ENCODE results near the gene ALG13.
"Not testable (repeated sequence)": the region's sequence is repeated elsewhere in the genome, so short reads cannot be mapped to it uniquely, and the experiment has no call there.

The ALG13 gene

DNA sequence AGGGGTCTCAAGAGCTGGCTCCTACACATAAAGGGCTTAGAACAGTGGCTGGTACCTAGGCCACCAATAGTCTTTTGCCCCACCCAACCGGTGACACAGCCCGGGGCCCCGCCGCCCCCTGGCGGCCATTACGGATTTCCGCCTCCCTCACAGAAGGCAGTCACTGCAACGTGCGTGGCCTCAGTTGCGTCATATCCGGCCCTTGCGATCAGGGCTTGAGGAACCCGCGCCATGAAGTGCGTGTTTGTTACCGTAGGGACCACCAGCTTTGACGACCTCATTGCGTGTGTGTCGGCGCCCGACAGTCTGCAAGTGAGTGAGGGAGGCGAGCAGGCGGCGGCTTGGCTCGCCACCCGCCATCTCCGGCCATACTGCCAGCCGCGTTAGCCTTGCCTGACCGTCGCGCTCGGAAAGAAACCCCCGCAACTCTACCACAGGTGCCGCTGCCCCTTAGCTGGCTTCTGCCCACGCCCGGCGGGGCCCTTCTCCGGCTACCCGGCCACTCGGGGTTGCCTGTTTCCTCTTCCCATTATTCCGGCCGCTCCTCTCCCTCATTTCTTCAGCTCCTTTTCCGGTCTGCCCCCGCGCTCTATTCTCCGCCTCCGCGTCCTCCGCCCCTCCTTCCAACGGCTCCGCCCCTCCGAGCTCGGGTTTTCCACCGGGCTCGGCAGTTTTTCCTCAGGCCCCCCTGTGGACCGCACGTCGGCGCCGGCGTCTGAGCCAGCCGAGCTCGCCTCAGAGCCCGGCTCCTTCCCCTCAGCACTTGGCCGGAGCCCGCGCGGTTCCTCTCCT is at the start of gene ALG13:
ALG13 (plus strand) TSS at position 183 of the 792 bp plus-strand sequence; CDS start at position 232, 49 bp downstream.
- DNase-seq (ENCODE audit: low read depth), result peak; percentile 76

- no peak for DNase-seq (ENCODE audit: low read depth)
Measured at GRCh38 chrX:111634823-111635729, 45.9 kb upstream of the ALG13 start.

- no peak for DNase-seq (ENCODE audit: low read depth)
Measured at GRCh38 chrX:111641969-111642368, 39.0 kb upstream of the ALG13 start.

GRCh38 chrX:111645165-111645564 is 35.8 kb upstream of the ALG13 start:
- not testable (repeated sequence) for DNase-seq (ENCODE audit: low read depth)

- no peak for DNase-seq (ENCODE audit: low read depth)
Measured at GRCh38 chrX:111645607-111646006, 35.4 kb upstream of the ALG13 start.

- DNase-seq (ENCODE audit: low read depth), result no peak
Measured at GRCh38 chrX:111646515-111646914, 34.5 kb upstream of the ALG13 start.

- no peak for DNase-seq (ENCODE audit: low read depth)
Measured at GRCh38 chrX:111648802-111649201, 32.2 kb upstream of the ALG13 start.

DNA sequence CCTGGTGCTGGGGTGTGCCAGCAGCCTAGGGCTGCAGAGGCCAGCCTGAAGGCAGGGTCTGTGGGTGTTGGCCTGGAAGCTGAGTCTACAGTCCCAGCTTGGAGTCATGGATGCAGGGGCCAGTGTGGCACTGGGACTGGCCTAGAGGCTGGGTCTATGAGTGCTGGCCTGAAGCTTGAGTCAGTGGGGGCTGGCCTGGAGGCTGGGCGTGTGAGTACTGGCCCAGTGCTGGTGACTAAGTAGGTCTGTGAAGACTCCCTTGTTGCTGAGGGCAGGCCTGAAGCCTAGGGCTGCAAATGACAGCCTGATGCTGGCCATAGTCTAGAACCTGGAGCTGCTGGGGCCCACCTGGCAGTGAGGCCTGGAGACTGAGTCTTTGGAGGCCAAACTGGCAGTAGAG is 31.3 kb upstream of the ALG13 start:
- no peak for DNase-seq (ENCODE audit: low read depth)

DNA sequence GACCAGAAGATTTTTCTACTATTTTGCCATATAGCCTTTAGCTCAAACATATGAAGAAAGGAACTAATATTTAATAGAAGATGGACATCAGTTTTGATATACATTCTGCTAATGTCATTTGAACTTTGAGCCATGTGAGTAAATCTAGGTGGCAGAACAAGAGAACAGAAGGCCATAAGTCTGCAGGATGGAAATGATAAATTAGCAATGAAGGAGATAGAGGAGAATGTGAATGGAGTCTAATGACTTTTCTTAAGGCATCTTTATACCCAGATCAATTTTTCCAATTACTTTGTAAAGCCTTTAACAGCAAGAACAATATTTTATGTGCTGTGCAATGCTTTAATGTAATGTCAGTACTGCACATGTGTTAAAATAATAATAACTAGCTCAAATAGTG is 30.1 kb upstream of the ALG13 start:
- no peak for DNase-seq (ENCODE audit: low read depth)

DNA sequence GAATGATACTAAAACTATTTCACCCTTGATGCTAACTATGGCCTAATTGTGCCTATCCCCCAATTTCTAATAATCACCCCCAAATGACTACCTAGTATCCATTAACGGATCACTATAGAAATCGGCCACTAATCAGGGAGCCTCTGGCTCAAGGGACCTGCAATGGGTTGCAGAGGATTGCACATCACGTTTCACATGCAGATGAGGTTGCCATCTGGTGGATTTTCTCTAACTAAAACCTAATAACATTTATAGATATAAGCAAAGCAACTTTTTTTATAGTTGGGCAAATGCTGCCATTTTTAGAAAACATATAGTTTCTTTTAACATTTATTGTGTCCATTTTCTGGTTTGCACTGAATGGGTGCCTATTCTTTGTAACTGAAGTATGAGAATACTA is 28.3 kb upstream of the ALG13 start:
- DNase-seq (ENCODE audit: low read depth), result no peak

- no peak for DNase-seq (ENCODE audit: low read depth)
Measured at GRCh38 chrX:111661241-111661640, 19.7 kb upstream of the ALG13 start.

DNA sequence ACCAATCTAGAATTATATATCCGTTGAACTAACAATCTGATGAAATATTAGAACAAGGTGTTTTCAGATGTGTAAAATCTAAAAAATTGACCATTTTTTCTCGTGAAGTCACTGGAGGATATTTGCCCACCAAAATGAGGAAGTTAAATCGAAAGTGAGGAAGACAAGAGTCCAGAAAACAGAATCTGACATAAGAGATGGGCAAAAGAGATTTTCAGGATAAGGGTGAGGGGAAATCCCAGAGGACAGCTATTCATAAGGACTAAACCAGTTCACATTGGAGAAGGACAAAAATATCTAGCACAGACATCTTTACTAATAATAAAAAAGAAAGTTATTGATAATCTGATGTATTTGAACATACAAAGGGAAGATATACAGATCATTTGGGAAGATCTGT is 18.7 kb upstream of the ALG13 start:
- DNase-seq (ENCODE audit: low read depth), result no peak

- no peak for DNase-seq (ENCODE audit: low read depth)
Measured at GRCh38 chrX:111671668-111672067, 9.3 kb upstream of the ALG13 start.

DNA sequence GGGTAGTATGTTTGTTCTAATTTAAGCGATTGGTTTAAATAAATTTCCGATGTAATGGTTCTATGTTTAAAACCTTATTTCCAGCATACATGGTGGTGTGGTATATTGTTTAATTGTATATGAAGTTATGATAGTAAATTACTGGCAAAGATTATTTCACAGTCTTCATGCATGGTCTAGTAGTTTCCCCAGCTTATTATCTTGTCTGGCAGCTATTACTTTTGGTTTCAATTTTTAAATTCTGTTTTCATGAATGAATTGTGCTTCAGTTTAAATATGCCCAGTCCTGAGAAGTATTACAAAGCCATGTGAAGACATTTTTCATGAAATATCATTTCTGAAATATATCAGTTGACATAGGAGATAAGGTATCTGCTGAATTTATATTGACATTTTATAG is 6.3 kb downstream of the ALG13 start:
- DNase-seq (ENCODE audit: low read depth), result no peak

DNA sequence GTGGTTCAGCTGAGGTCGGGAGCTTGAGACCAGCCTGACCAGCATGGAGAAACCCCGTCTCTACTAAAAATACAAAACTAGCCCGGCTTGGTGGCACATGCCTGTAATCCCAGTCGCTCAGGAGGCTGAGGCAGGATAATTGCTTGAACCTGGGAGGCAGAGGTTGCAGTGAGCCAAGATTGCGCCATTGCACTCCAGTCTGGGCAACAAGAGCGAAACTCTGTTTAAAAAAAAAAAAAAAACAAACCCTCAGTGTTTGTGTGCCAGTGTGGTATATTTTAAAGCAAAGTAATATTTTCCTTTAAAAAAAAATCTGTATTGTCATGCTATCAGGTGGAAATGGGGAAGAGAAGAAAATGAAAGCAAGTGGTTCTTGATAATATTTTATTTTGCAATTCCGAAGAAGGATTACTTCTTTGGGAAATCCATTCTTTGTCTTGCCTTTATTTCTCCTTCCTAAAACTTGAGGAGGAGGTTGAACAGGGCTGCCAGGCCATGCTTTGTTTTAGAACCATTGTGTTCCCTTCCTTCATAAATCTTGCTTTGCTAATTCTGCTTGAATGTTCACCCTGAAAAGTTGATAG is 14.4 kb downstream of the ALG13 start:
- DNase-seq (ENCODE audit: low read depth), result no peak

- no peak for DNase-seq (ENCODE audit: low read depth)
Measured at GRCh38 chrX:111719426-111720210, 38.6 kb downstream of the ALG13 start.

DNA sequence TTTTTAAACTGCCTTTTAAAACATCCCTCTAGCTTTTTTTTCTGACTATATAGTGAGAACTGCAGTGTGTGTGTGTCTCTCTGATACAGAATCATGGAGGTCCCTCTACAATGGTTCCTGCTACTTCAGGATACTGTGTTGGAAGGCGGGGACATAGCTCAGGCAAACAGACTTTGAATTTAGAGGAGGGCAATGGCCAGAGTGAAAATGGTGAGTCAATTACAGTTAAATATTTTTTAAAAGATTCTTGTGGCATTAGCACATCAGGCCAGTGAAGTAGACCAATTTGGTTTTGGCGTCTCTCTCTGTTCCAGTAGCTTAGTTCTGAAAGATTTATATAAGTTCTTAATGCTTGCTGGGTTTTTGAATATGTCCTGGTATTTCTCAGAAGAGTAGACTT is 47.1 kb downstream of the ALG13 start:
- DNase-seq (ENCODE audit: low read depth), result no peak

- no peak for DNase-seq (ENCODE audit: low read depth)
Measured at GRCh38 chrX:111731351-111731750, 50.4 kb downstream of the ALG13 start.

DNA sequence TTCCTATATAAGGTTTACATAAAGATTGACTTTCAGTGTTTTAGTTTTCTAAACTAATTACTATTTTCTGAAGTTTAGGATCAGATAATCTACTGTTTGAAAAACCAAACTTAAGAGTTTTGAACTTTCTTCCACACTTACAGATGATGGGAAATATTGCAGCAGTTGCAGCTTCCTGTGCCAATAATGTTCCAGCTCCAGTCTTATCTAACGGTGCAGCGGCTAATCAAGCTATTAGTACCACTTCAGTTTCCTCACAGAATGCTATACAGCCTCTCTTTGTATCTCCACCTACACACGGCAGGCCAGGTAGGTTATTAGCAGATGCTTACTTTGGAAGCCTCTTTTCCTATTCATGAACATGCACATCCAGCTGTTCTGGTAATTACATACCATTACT is 55.6 kb downstream of the ALG13 start:
- DNase-seq (ENCODE audit: low read depth), result no peak

GRCh38 chrX:111742018-111742417 is 61.0 kb downstream of the ALG13 start:
- no peak for DNase-seq (ENCODE audit: low read depth)

- DNase-seq (ENCODE audit: low read depth), result no peak
Measured at GRCh38 chrX:111743316-111743715, 62.3 kb downstream of the ALG13 start.

DNA sequence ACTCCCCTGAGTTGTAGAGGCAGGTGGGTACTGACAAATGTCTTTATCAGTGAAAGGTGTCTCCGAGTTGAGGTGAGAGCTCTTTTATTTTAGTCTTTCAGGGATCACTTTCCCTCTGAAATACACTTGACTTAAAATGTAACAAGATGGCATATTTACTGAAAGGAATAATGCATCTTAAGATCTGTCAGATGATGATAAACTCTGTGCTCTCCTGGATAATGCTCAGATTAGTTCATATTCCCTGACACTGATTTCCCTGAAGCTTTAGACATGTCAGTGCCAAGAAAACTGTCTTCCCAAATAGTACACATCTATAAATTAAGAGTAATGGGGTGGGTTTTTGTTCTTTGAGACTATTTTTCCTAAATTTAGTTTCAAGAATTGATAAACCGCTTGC is 75.5 kb downstream of the ALG13 start:
- DNase-seq (ENCODE audit: low read depth), result no peak

Data from stimulated activated CD8-positive, alpha-beta memory T cell treated with anti-CD3 and anti-CD28 coated beads, Interleukin-12 subunit alpha, Interleukin-12 subunit beta, amount 100 ng/mL, for 4 hours (primary cell).